ENCODE results near the gene CFAP46. TPM values are rescaled to one million over a fixed set of nuclear protein-coding genes. Genes with fewer than 3 reads are reported as not detected.

Gene CFAP46
- total and polyA plus RNA-seq, 4 donors, result 0.33 to 0.59 (median 0.42) TPM

DNA sequence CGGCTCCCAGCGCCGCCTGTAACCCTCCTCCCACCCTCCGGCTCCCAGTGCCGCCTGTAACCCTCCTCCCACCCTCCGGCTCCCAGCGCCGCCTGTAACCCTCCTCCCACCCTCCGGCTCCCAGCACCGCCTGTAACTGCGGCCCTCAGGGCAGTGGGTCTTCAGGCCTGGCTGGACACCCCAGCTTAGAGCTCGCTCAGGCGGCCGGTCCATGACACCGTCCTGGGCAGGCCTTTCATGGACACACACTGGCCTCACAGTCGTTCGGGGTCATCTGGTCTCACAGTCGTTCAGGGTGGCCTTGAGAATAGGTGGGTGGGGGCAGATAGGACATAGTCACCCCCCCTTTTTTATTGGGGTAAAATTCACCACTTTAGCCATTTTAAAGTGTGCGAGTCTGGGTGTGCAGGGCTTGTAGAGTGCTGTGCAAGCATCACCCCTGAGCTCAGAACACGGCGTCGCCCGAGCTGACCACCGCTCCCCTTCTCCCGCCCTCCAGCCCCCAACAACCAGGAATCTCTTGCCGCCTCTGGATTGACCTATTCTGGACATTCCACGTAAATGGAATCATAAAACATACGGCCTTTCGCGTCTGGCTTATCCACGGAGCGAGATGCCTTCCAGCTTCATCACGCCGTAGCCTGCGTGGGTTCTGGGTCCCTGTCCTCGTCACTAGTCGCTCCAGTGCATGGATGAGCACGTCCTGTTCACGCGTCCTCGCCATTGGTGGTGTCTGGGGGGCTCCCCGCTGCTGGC is 41.1 kb upstream of the CFAP46 start:
- 90% methylated on average over 38 of the region's 42 CpGs for WGBS
- Histone ChIP-seq H3K27me3 (ENCODE audit: control insufficient read depth in 4 of 4, insufficient read depth in 4 of 4, low read length in 3 of 4) (peaks cover 0 to 3% (median 0%) of the 10 kb centered on the region in 4 donors), H3K36me3 (ENCODE audit: control insufficient read depth in 4 of 4, insufficient read depth in 3 of 4, low read depth in 1 of 4, low read length in 3 of 4) (no peaks in the 10 kb centered on the region), H3K27ac (ENCODE audit: low read depth in 1 of 2, low read length in 2 of 2) (no peak overlapping the region), H3K9me3 (ENCODE audit: control insufficient read depth in 4 of 4, low read length in 3 of 4) (no peaks in the 10 kb centered on the region), H3K9ac (ENCODE audit: low read depth in 1 of 2, low read length in 2 of 2) (no peak overlapping the region), H3K4me1 (ENCODE audit: control insufficient read depth in 4 of 4, insufficient read depth in 4 of 4, low read length in 3 of 4) (peaks cover 0 to 2% (median 0%) of the 10 kb centered on the region in 4 donors), H3K4me3 (ENCODE audit: low read depth in 1 of 3, low read length in 3 of 3) (no peak overlapping the region)
- no peak for TF ChIP-seq FOXA1 (IDR thresholded peaks at IDR 0.05)
- no peak for TF ChIP-seq TAF1 (conservative IDR thresholded peaks at IDR 0.05)
- no peak for TF ChIP-seq GABPA (IDR thresholded peaks at IDR 0.05 in 1 of 2, conservative IDR thresholded peaks at IDR 0.05 in 1 of 2)
- TF ChIP-seq HNF4G (IDR thresholded peaks at IDR 0.05), result no peak
- TF ChIP-seq RAD21 (IDR thresholded peaks at IDR 0.05), result no peak
- TF ChIP-seq YY1 (IDR thresholded peaks at IDR 0.05), result no peak
- no peak for TF ChIP-seq NR2F2 (IDR thresholded peaks at IDR 0.05)
- TF ChIP-seq, protein P1, sequence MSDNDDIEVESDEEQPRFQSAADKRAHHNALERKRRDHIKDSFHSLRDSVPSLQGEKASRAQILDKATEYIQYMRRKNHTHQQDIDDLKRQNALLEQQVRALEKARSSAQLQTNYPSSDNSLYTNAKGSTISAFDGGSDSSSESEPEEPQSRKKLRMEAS (IDR thresholded peaks at IDR 0.05), result no peak
- TF ChIP-seq JUND (IDR thresholded peaks at IDR 0.05), result no peak
- no peak for TF ChIP-seq SP1 (IDR thresholded peaks at IDR 0.05)
- TF ChIP-seq, protein P2, sequence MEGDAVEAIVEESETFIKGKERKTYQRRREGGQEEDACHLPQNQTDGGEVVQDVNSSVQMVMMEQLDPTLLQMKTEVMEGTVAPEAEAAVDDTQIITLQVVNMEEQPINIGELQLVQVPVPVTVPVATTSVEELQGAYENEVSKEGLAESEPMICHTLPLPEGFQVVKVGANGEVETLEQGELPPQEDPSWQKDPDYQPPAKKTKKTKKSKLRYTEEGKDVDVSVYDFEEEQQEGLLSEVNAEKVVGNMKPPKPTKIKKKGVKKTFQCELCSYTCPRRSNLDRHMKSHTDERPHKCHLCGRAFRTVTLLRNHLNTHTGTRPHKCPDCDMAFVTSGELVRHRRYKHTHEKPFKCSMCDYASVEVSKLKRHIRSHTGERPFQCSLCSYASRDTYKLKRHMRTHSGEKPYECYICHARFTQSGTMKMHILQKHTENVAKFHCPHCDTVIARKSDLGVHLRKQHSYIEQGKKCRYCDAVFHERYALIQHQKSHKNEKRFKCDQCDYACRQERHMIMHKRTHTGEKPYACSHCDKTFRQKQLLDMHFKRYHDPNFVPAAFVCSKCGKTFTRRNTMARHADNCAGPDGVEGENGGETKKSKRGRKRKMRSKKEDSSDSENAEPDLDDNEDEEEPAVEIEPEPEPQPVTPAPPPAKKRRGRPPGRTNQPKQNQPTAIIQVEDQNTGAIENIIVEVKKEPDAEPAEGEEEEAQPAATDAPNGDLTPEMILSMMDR (IDR thresholded peaks at IDR 0.05; ENCODE audit: low read depth, low read length, missing input control), result no peak
- no peak for DNase-seq (ENCODE audit: low spot score)

DNA sequence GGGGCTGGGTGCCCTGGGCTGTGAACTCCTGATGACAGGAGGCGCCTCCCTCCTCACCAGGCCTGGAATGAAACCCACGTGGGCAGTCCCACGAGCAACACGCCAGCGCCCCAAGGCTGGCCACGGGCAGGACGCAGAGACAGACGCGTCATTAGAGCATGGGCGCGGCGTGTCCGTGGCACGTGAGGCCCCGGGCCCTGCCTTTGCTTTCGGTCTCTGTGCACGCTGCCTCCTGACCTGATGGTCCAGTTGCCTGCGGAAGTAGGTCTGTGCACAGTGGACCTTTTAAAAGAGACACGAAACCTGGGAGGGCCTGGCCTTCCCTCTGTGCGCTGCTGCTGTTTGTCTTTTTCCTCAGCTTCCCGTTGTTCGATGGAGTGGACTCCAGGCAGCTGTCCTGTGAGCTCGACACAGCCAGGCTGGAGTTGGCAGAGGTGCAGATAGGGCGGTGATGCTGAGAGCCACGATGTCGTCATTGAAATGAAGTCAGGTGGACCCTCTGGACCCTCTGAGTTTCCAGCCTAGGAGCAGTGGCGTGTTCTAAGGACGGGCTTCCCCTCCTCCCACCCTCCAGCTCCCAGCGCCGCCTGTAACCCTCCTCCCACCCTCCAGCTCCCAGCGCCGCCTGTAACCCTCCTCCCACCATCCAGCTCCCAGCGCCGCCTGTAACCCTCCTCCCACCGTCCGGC is 40.1 kb upstream of the CFAP46 start:
- no peak for DNase-seq (ENCODE audit: low spot score)
- no peak overlapping the region for H3K27ac ChIP-seq (ENCODE audit: low read depth in 1 of 2, low read length in 2 of 2)

More for the DNA sequence above, 40.1 kb upstream of the CFAP46 start:
- WGBS, result 84% methylated on average over 36 of the region's 36 CpGs
- H3K9ac ChIP-seq (ENCODE audit: low read depth in 1 of 2, low read length in 2 of 2), result no peak overlapping the region
- H3K27me3 ChIP-seq (ENCODE audit: control insufficient read depth in 4 of 4, insufficient read depth in 4 of 4, low read length in 3 of 4), result peaks cover 0 to 3% (median 0%) of the 10 kb centered on the region in 4 donors
- TF ChIP-seq, protein P2 (IDR thresholded peaks at IDR 0.05; ENCODE audit: low read depth, low read length, missing input control), result no peak
- TF ChIP-seq RXRA (IDR thresholded peaks at IDR 0.05), result no peak
- no peak for TF ChIP-seq SP1 (IDR thresholded peaks at IDR 0.05)
- no peaks in the 10 kb centered on the region for H3K36me3 ChIP-seq (ENCODE audit: control insufficient read depth in 4 of 4, insufficient read depth in 3 of 4, low read depth in 1 of 4, low read length in 3 of 4)
- H3K9me3 ChIP-seq (ENCODE audit: control insufficient read depth in 4 of 4, low read length in 3 of 4), result no peaks in the 10 kb centered on the region
- no peak overlapping the region for H3K4me3 ChIP-seq (ENCODE audit: low read depth in 1 of 3, low read length in 3 of 3)
- peaks cover 0 to 2% (median 0%) of the 10 kb centered on the region in 4 donors for H3K4me1 ChIP-seq (ENCODE audit: control insufficient read depth in 4 of 4, insufficient read depth in 4 of 4, low read length in 3 of 4)

Data from liver (tissue), 9 donors.